Retinal pigment epithelial cell (primary cell): Measurements from ENCODE around the gene ALDH1A1.
A peak's percentile ranks its signal among the peaks of the same experiment; 100 is the strongest.

ENCODE experiments used
- DNase-seq: peaks from one replicate; pipeline ENCODE4 v3.0.0-alpha.2; 2010; ENCODE audit warnings: low read depth
- H3K4me3 ChIP-seq: 2 replicates; pipeline ENCODE4 v1.5.1; 2011; ENCODE audit warnings: mild to moderate bottlenecking, low read length, control low read depth, moderate library complexity
- CTCF ChIP-seq: conservative IDR thresholded peaks from 2 replicates; pipeline ENCODE4 v1.5.1; 2011; ENCODE audit warnings: low read depth, low read length, control low read depth, inconsistent platforms

The ALDH1A1 gene

GRCh38 chr9:72929542-72929941 is 23.3 kb downstream of the ALDH1A1 start:
- TF ChIP-seq CTCF: no peak
- no peak overlapping the region for H3K4me3 ChIP-seq
- no peak for DNase-seq

- no peak overlapping the region for H3K4me3 ChIP-seq
- TF ChIP-seq CTCF: no peak
Measured at GRCh38 chr9:72928042-72928507, 24.8 kb downstream of the ALDH1A1 start.

DNA sequence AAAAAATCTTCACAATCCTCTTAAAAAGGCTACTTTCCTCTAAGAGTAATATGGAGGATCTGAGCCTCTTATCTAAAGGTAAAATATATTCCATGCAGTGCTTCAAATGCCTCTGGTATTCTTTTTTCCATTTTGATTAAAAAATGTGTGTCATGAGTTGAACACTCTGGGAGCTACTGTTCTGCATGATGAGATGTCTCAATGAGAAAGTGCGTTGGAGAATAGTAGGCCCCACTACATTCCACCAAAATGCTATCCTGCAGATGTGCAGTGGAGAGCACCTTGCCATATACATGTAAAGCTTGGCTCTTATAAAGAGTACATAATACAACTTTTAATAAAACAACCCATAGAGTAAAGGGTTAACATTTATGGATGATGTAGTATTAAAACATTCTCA is 26.3 kb downstream of the ALDH1A1 start:
- DNase-seq: no peak
- no peak for TF ChIP-seq CTCF
- no peak overlapping the region for H3K4me3 ChIP-seq

More at GRCh38 chr9:72928042-72928507, 24.8 kb downstream of the ALDH1A1 start:
- no peak for DNase-seq

- no peak overlapping the region for H3K4me3 ChIP-seq
- no peak for TF ChIP-seq CTCF
- DNase-seq: no peak
Measured at GRCh38 chr9:72925891-72926290, 27.0 kb downstream of the ALDH1A1 start.

- no peak for TF ChIP-seq CTCF
- no peak overlapping the region for H3K4me3 ChIP-seq
- DNase-seq: no peak
Measured at GRCh38 chr9:72925126-72925789, 27.6 kb downstream of the ALDH1A1 start.

DNA sequence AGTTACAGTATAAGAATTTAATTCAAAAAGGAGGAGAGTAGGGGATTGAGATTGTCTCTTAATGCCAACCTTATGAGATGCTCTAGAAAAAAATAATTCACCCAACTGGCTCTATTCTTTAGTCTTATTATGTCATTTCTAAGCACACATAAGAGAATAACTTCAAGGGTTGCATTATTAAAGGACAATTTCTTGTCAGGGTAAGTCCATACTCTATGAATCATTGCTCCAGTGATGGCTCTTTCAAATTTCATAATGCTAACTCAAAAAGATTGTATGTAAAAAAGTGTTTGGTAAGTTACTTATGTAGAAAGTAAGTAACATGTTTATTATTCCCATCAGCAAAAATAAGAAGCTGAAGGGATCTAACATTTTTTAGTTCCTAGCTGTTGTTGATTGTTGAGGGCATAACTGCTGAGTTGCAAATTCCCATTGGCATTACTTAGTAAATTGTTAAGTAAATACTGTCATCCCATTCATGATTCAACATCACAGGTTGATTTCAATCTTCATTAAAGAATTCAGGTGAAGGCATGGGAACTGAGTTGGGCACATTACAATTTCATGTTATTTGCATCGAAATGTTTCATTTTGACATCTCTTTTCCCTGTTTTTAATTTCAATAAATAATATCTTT is 28.6 kb downstream of the ALDH1A1 start:
- TF ChIP-seq CTCF: no peak
- no peak overlapping the region for H3K4me3 ChIP-seq
- DNase-seq: peak; percentile 50

DNA sequence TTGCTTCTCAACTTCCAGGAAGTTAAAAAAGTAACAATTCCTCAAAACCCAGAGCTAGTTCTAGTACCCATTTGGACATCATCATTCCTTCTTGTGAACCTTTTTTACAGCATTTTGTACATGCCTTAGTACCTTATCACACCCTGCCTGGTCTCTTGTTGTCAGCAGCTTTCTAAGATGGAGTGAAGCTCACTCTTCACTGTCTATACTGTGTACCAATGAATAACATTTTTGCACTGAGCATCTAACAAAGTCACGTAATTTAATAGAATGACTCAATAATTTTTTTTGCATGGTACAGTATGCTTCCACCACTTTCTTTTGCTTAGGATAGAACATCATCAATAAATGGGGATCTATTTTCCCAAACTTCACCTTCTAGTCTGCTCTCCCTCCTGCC is 29.8 kb downstream of the ALDH1A1 start:
- TF ChIP-seq CTCF: no peak
- no peak for DNase-seq
- H3K4me3 ChIP-seq: no peak overlapping the region
